Progenitor cell of endocrine pancreas (in vitro differentiated cells): ENCODE results near the gene CLCN6. TPM values are rescaled to one million over a fixed set of nuclear protein-coding genes. Genes with fewer than 3 reads are reported as not detected.

Source experiments
- DNase-seq: peaks from one replicate; pipeline ENCODE4 v3.0.0; 2021; ENCODE audit warnings: low spot score; ENCODE audit not compliant: unreplicated experiment
- H3K27ac Mint-ChIP-seq: 2 replicates; pipeline ENCODE4 v1.8.0; 2021; ENCODE audit warnings: mild to moderate bottlenecking, moderate library complexity, mixed read lengths
- H3K27me3 Mint-ChIP-seq: 2 replicates; pipeline ENCODE4 v1.8.0; 2021; ENCODE audit warnings: mixed read lengths
- H3K36me3 Mint-ChIP-seq: 2 replicates; pipeline ENCODE4 v1.8.0; 2022; ENCODE audit warnings: mixed read lengths; ENCODE audit not compliant: insufficient read depth
- H3K4me1 Mint-ChIP-seq: 2 replicates; pipeline ENCODE4 v1.8.0; 2021; ENCODE audit warnings: low read depth, mixed read lengths
- H3K4me3 Mint-ChIP-seq: 2 replicates; pipeline ENCODE4 v1.8.0; 2021; ENCODE audit warnings: low read depth, mild to moderate bottlenecking, moderate library complexity, mixed read lengths
- H3K9me3 Mint-ChIP-seq: 2 replicates; pipeline ENCODE4 v1.8.0; 2021; ENCODE audit warnings: low read depth, mixed read lengths
- CTCF ChIP-seq: fragments of 200-600 bp; sonication (generic); IDR thresholded peaks from one replicate; pipeline ENCODE4 v1.5.0; 2021; ENCODE audit warnings: antibody characterized with exemption, mild to moderate bottlenecking; ENCODE audit not compliant: unreplicated experiment
- total RNA-seq: library from RNA; stranded (reverse); gene quantifications from 2 replicates; pipeline ENCODE4 v1.2.1, GENCODE V29; 2021

The CLCN6 gene
- total RNA-seq, 1 donor from 2014 or later = 44.3 TPM

- H3K4me3 Mint-ChIP-seq = no peak overlapping the region
- H3K27ac Mint-ChIP-seq = no peak overlapping the region
- no peaks in the 10 kb centered on the region for H3K9me3 Mint-ChIP-seq
- no peak for TF ChIP-seq CTCF
- H3K36me3 Mint-ChIP-seq = no peaks in the 10 kb centered on the region
- peaks cover 6% of the 10 kb centered on the region for H3K4me1 Mint-ChIP-seq
- no peaks in the 10 kb centered on the region for H3K27me3 Mint-ChIP-seq
- no peak for DNase-seq
Observed at GRCh38 chr1:11887666-11888007, 81.6 kb downstream of the CLCN6 start.

GRCh38 chr1:11888206-11888876, 82.3 kb downstream of the CLCN6 start:
- no peaks in the 10 kb centered on the region for H3K27me3 Mint-ChIP-seq
- no peaks in the 10 kb centered on the region for H3K9me3 Mint-ChIP-seq
- DNase-seq = no peak
- no peak overlapping the region for H3K27ac Mint-ChIP-seq
- no peaks in the 10 kb centered on the region for H3K36me3 Mint-ChIP-seq
- no peak for TF ChIP-seq CTCF
- no peak overlapping the region for H3K4me3 Mint-ChIP-seq
- peaks cover 3% of the 10 kb centered on the region for H3K4me1 Mint-ChIP-seq

GRCh38 chr1:11888877-11889208, 82.9 kb downstream of the CLCN6 start:
- TF ChIP-seq CTCF = no peak
- Mint-ChIP-seq H3K4me3 (no peak overlapping the region), H3K36me3 (no peaks in the 10 kb centered on the region), H3K27me3 (no peaks in the 10 kb centered on the region), H3K4me1 (peaks cover 3% of the 10 kb centered on the region), H3K27ac (no peak overlapping the region), H3K9me3 (no peaks in the 10 kb centered on the region)
- no peak for DNase-seq

- DNase-seq = no peak
- no peak for TF ChIP-seq CTCF
- H3K4me3 Mint-ChIP-seq = no peak overlapping the region
- H3K27me3 Mint-ChIP-seq = no peaks in the 10 kb centered on the region
- no peaks in the 10 kb centered on the region for H3K9me3 Mint-ChIP-seq
- no peak overlapping the region for H3K27ac Mint-ChIP-seq
- peaks cover 3% of the 10 kb centered on the region for H3K4me1 Mint-ChIP-seq
- H3K36me3 Mint-ChIP-seq = no peaks in the 10 kb centered on the region
Observed at GRCh38 chr1:11891433-11892186, 85.6 kb downstream of the CLCN6 start.

Other genes with a start within 250 kb of the CLCN6 start
- 5.6 and 6.3 TPM in 2 replicates for gene FBXO2, start 151.8 kb upstream of the CLCN6 start, total RNA-seq
- 19.1 and 21.5 TPM in 2 replicates for gene FBXO44, start 151.3 kb upstream of the CLCN6 start, total RNA-seq
- gene FBXO6, start 142.0 kb upstream of the CLCN6 start, total RNA-seq = 2.4 and 3.8 TPM in 2 replicates
- gene MAD2L2, start 125.0 kb upstream of the CLCN6 start, total RNA-seq = 105 and 113 TPM in 2 replicates
- 2.8 and 3.2 TPM in 2 replicates for gene DRAXIN, start 114.5 kb upstream of the CLCN6 start, total RNA-seq
- gene AGTRAP, start 70.1 kb upstream of the CLCN6 start, total RNA-seq = 34.2 and 35.4 TPM in 2 replicates
- gene C1orf167, start 44.0 kb upstream of the CLCN6 start, total RNA-seq = 0.67 TPM in 1 of 2 replicates, not detected in the other
- 28.6 and 29.2 TPM in 2 replicates for gene MTHFR, start 227 bp upstream of the CLCN6 start, total RNA-seq
- not detected in 2 replicates for gene NPPA, start 41.6 kb downstream of the CLCN6 start, total RNA-seq
- gene NPPB, start 52.8 kb downstream of the CLCN6 start, total RNA-seq = 5.3 and 9.1 TPM in 2 replicates
- gene KIAA2013, start 120.2 kb downstream of the CLCN6 start, total RNA-seq = 36.6 and 37.5 TPM in 2 replicates
- 76.1 and 80.7 TPM in 2 replicates for gene PLOD1, start 128.5 kb downstream of the CLCN6 start, total RNA-seq
- 50.6 and 55.8 TPM in 2 replicates for gene MFN2, start 174.3 kb downstream of the CLCN6 start, total RNA-seq
- 46.5 and 47.1 TPM in 2 replicates for gene MIIP, start 213.3 kb downstream of the CLCN6 start, total RNA-seq